Activated T-helper 1 cell treated with anti-CD3 and anti-CD28 coated beads, Interleukin-12 subunit alpha, Interleukin-12 subunit beta, Interleukin-2, Interleukin-4 antibody, amounts not matched to agents 30 ng/mL and 10 ng/mL and 1 ng/mL, durations not matched to agents 14 hours and 24 hours and 36 hours (primary cell): ENCODE results near the gene GABRR3. TPM values are rescaled to one million over a fixed set of nuclear protein-coding genes. Genes with fewer than 3 reads are reported as not detected.
A peak's percentile ranks its signal among the peaks of the same experiment; 100 is the strongest.

ENCODE experiments used
- DNase-seq: peaks from one replicate; pipeline ENCODE4 v3.0.0; 2021; ENCODE audit warnings: low spot score
- H3K27ac Mint-ChIP-seq: one replicate; pipeline ENCODE4 v1.8.0; 2021; ENCODE audit warnings: mild to moderate bottlenecking, mixed read lengths
- H3K27me3 Mint-ChIP-seq: one replicate; pipeline ENCODE4 v1.8.0; 2022; ENCODE audit warnings: mild to moderate bottlenecking, moderate library complexity, mixed read lengths; ENCODE audit not compliant: insufficient read depth
- H3K36me3 Mint-ChIP-seq: one replicate; pipeline ENCODE4 v1.8.0; 2021; ENCODE audit warnings: low read depth, mixed read lengths
- H3K4me1 Mint-ChIP-seq: one replicate; pipeline ENCODE4 v1.8.0; 2021; ENCODE audit warnings: low read depth, mixed read lengths
- H3K4me3 Mint-ChIP-seq: one replicate; pipeline ENCODE4 v1.8.0; 2021; ENCODE audit warnings: mild to moderate bottlenecking, moderate library complexity, mixed read lengths
- H3K9me3 Mint-ChIP-seq: one replicate; pipeline ENCODE4 v1.8.0; 2021; ENCODE audit warnings: mixed read lengths
- intact Hi-C: fragments of 100-400 bp; cut with micrococcal nuclease; formaldehyde crosslinking; loops from one replicate; pipeline ENCODE4 v1.15.1; 2024
- total RNA-seq: library from RNA; stranded (reverse); gene quantifications from 2 replicates; pipeline ENCODE4 v1.2.3, GENCODE V29; 2022

Gene GABRR3
- total RNA-seq: not detected in 2 replicates

- H3K4me1 Mint-ChIP-seq: peaks cover 27% of the 10 kb centered on the region
- peaks cover 2% of the 10 kb centered on the region for H3K27me3 Mint-ChIP-seq
- no peak within 1 kb of the TSS for H3K27ac Mint-ChIP-seq
- no peaks in the 10 kb centered on the region for H3K9me3 Mint-ChIP-seq
- H3K4me3 Mint-ChIP-seq: no peak within 1 kb of the TSS
- no peak for DNase-seq
- H3K36me3 Mint-ChIP-seq: peaks cover 2% of the 10 kb centered on the region
- intact Hi-C loops: loop anchor here (5.0 to 10.0 kb wide), 2 partner anchors 152 to 1780 kb away; partner anchors contain the start of gene CMSS1
Measured at GRCh38 chr3:98035208-98035607, at the start of gene GABRR3. GABRR3 (minus strand) TSS chr3:98035315; CDS start chr3:98034987, 328 bp downstream.

- Mint-ChIP-seq H3K4me3 (no peak overlapping the region), H3K36me3 (no peaks in the 10 kb centered on the region), H3K27ac (no peak overlapping the region), H3K27me3 (peaks cover 14% of the 10 kb centered on the region), H3K4me1 (no peaks in the 10 kb centered on the region), H3K9me3 (no peaks in the 10 kb centered on the region)
- no peak for DNase-seq
- intact Hi-C loops: no loop called here
Measured at GRCh38 chr3:98073486-98073885, 38.4 kb upstream of the GABRR3 start.

- Mint-ChIP-seq H3K9me3 (no peaks in the 10 kb centered on the region), H3K4me3 (no peak overlapping the region), H3K4me1 (no peaks in the 10 kb centered on the region), H3K27ac (no peak overlapping the region), H3K36me3 (no peaks in the 10 kb centered on the region), H3K27me3 (peaks cover 14% of the 10 kb centered on the region)
- intact Hi-C loops: no loop called here
- no peak for DNase-seq
Measured at GRCh38 chr3:98070840-98071239, 35.7 kb upstream of the GABRR3 start.

DNA sequence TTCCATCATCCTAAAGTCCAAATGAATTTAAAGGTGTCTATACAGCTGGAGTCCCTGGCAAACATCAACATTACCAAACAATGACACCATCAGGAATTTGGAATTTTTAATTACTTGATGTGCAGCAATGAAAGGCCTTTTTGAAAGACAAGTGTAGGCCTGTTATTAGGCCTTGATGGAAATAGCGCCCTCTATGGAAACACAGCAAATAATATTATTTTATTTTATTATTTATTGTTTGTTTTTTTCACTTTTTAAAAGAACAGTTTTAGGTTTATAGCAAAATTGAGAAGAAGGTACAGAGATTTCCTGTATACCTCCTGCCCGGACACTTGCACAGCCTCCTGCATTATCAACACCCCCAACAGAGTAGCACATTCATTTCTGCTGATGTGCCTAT lies 33.7 kb upstream of the GABRR3 start:
- Mint-ChIP-seq H3K9me3 (no peaks in the 10 kb centered on the region), H3K27ac (no peak overlapping the region), H3K27me3 (peaks cover 14% of the 10 kb centered on the region), H3K4me3 (no peak overlapping the region), H3K4me1 (no peaks in the 10 kb centered on the region), H3K36me3 (no peaks in the 10 kb centered on the region)
- no peak for DNase-seq
- intact Hi-C loops: no loop called here

DNA sequence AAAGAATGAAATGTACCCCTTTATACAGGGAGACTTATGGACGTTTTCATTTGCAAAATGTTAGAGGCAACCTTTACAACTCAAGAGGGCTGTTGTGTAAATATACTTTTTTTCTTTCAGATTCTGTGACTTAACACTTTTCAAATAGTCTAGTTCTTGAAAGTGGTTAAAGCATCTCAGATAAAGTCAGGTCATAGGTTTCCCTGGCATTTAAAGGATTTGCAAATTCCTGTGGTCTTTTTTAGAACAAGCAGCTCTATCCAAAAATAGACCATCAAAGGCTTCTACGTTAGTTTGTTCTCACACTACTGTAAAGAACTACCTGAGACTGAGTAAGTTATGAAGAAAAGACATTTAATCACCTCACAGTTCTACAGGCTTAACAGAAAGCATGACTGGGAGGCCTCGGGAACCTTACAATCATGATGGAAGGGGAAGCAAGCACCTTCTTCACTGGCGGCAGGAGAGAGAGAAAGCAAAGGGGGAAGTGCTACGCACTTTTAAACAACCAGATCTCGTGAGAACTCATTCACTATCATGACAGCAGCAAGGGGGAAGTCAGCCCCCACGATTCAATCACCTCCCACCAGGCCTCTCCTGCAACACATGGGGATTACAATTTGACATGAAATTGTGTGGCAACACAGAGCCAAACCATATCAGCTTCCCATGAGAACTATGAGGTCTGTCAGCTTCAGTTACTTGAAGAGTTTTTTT lies 23.3 kb upstream of the GABRR3 start:
- no peaks in the 10 kb centered on the region for H3K4me1 Mint-ChIP-seq
- H3K36me3 Mint-ChIP-seq: no peaks in the 10 kb centered on the region
- no peak for DNase-seq
- no peaks in the 10 kb centered on the region for H3K9me3 Mint-ChIP-seq
- intact Hi-C loops: no loop called here
- no peak overlapping the region for H3K4me3 Mint-ChIP-seq
- peaks cover 7% of the 10 kb centered on the region for H3K27me3 Mint-ChIP-seq
- no peak overlapping the region for H3K27ac Mint-ChIP-seq

DNA sequence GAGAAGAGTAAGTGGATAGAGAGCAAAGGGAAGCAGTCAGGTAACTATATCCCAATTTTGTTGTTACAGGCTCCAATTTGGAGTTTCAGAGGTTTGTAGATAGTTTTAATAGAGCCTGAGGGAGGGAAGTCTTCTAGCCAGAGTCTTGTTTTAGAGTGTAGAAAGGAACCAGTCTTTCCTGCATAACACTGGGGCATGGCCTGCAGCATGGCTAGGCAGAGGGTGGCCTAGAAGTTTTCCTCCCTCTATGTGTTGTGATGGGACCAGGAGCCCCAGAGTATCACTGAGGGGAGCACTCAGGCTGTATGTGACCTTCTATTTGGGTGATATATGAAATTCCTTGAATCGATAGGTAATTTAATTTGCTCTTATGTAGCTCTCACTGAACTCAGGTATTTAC lies 22.5 kb upstream of the GABRR3 start:
- no peaks in the 10 kb centered on the region for H3K4me1 Mint-ChIP-seq
- peaks cover 7% of the 10 kb centered on the region for H3K27me3 Mint-ChIP-seq
- H3K27ac Mint-ChIP-seq: no peak overlapping the region
- no peaks in the 10 kb centered on the region for H3K9me3 Mint-ChIP-seq
- no peaks in the 10 kb centered on the region for H3K36me3 Mint-ChIP-seq
- no peak for DNase-seq
- intact Hi-C loops: no loop called here
- H3K4me3 Mint-ChIP-seq: no peak overlapping the region

GRCh38 chr3:98056035-98056434 lies 20.9 kb upstream of the GABRR3 start:
- no peak for DNase-seq
- Mint-ChIP-seq H3K9me3 (no peaks in the 10 kb centered on the region), H3K27me3 (peaks cover 10% of the 10 kb centered on the region), H3K4me1 (no peaks in the 10 kb centered on the region), H3K4me3 (no peak overlapping the region), H3K36me3 (no peaks in the 10 kb centered on the region), H3K27ac (no peak overlapping the region)
- intact Hi-C loops: no loop called here

- H3K9me3 Mint-ChIP-seq: no peaks in the 10 kb centered on the region
- no peak overlapping the region for H3K27ac Mint-ChIP-seq
- H3K4me3 Mint-ChIP-seq: no peak overlapping the region
- peaks cover 32% of the 10 kb centered on the region for H3K27me3 Mint-ChIP-seq
- no peaks in the 10 kb centered on the region for H3K36me3 Mint-ChIP-seq
- DNase-seq: no peak
- intact Hi-C loops: no loop called here
- H3K4me1 Mint-ChIP-seq: no peaks in the 10 kb centered on the region
Measured at GRCh38 chr3:98049271-98049670, 14.2 kb upstream of the GABRR3 start.

- H3K9me3 Mint-ChIP-seq: no peaks in the 10 kb centered on the region
- H3K36me3 Mint-ChIP-seq: no peaks in the 10 kb centered on the region
- DNase-seq: no peak
- intact Hi-C loops: no loop called here
- no peak overlapping the region for H3K4me3 Mint-ChIP-seq
- H3K4me1 Mint-ChIP-seq: no peaks in the 10 kb centered on the region
- H3K27me3 Mint-ChIP-seq: peaks cover 37% of the 10 kb centered on the region
- no peak overlapping the region for H3K27ac Mint-ChIP-seq
Measured at GRCh38 chr3:98048586-98048985, 13.5 kb upstream of the GABRR3 start.

- H3K9me3 Mint-ChIP-seq: peaks cover 11% of the 10 kb centered on the region
- no peak overlapping the region for H3K27ac Mint-ChIP-seq
- peaks cover 38% of the 10 kb centered on the region for H3K27me3 Mint-ChIP-seq
- H3K4me1 Mint-ChIP-seq: peaks cover 22% of the 10 kb centered on the region
- intact Hi-C loops: no loop called here
- H3K36me3 Mint-ChIP-seq: peaks cover 3% of the 10 kb centered on the region
- DNase-seq: no peak
- H3K4me3 Mint-ChIP-seq: no peak overlapping the region
Measured at GRCh38 chr3:98041350-98041749, 6.2 kb upstream of the GABRR3 start.

DNA sequence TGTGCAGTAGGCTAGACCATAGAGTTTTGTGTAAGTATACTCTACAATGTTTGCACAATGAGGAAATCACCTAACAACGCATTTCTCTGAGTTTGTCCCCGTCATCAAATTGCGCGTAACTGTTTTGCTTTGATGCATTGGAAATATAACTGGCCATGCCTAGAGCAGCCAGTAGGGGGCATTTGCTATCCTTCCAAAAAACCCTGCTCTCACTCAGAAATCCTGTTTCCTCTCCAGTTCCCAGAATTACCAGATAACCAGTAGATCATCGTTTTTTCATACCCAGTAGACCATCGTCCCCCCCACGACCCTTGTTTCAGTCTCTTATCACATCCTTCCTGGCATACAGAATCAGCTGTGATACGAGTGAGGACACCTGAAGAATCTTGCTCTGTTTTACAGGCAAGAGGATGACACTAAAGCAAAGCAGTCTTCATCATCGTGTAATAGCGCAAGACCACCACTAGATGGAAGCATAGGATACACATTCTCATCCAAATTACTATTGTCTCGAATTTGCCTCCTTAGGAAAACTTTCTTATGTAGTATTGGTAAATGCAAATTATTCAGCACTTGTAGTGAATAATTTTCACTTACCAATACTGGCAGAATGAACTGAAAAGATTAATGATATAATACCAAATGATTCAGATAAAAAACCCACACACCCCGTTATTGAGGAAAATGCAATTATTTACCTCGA lies 4.4 kb upstream of the GABRR3 start:
- intact Hi-C loops: loop anchor here (1.0 to 10.0 kb wide), 16 partner anchors 58 to 1775 kb away; partner anchors contain the start of genes ARL6, CLDND1, CMSS1 and CPOX
- Mint-ChIP-seq H3K36me3 (peaks cover 3% of the 10 kb centered on the region), H3K4me3 (peak overlapping the region; percentile 84), H3K27me3 (peaks cover 27% of the 10 kb centered on the region), H3K4me1 (peaks cover 22% of the 10 kb centered on the region), H3K9me3 (peaks cover 11% of the 10 kb centered on the region), H3K27ac (peak overlapping the region; percentile 90)
- peak; percentile 71 for DNase-seq

DNA sequence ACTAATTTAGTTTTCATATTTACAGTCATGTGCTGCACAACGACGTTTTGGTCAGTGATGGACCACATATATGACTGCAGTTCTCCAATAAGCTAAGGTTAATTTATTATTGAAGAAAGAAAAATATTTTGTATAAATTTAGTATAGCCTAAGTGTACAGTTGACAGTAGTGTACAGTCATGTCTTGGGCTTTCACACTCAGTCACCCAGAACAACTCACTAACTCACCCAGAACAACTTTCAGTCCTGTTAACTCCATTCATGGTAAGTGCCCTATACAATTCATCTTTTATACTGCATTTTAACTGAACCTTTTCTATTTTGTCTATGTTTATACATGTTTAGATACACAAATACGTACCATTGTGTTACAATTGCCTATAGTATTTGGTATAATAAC lies 3.8 kb upstream of the GABRR3 start:
- H3K4me3 Mint-ChIP-seq: peak overlapping the region; percentile 84
- peaks cover 25% of the 10 kb centered on the region for H3K27me3 Mint-ChIP-seq
- peaks cover 22% of the 10 kb centered on the region for H3K4me1 Mint-ChIP-seq

DNA sequence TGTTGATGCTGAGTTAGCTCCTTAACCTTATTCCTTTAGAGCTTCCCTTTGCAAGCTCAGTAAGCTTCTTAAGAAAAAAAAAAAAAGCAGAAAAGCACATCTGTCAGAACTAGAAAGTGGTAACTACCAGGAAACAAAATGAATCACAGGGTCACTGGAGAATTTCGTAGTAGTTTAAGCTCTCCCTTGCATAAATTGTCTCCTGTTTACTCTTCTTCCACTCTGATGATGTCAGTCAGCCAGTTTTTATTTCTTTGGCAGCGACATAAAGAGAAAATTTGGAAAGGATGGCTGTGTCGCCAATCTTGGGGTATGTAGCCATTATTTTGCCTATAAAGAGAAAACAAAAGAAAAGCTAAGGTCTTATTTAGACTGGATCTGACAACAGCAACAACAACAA lies 3.2 kb upstream of the GABRR3 start:
- Mint-ChIP-seq H3K27me3 (peaks cover 20% of the 10 kb centered on the region), H3K4me1 (peaks cover 22% of the 10 kb centered on the region), H3K4me3 (peak overlapping the region; percentile 20), H3K36me3 (peaks cover 3% of the 10 kb centered on the region), H3K27ac (peak overlapping the region; percentile 76), H3K9me3 (peaks cover 11% of the 10 kb centered on the region)
- no peak for DNase-seq
- intact Hi-C loops: loop anchor here (1.0 to 10.0 kb wide), 8 partner anchors 9 to 1777 kb away; partner anchors contain the start of genes CMSS1 and DCBLD2

More for the DNA sequence above, 3.8 kb upstream of the GABRR3 start:
- Mint-ChIP-seq H3K9me3 (peaks cover 11% of the 10 kb centered on the region), H3K27ac (peak overlapping the region; percentile 90), H3K36me3 (peaks cover 3% of the 10 kb centered on the region)
- no peak for DNase-seq
- intact Hi-C loops: loop anchor here (1.0 to 10.0 kb wide), 18 partner anchors 10 to 1776 kb away; partner anchors contain the start of genes ARL6, CLDND1, CMSS1 and CPOX
